Cerebellar cortex (tissue), 1 donor: ENCODE data around the gene CNGA4.
"Not testable (repeated sequence)": the region's sequence is repeated elsewhere in the genome, so short reads cannot be mapped to it uniquely, and the experiment has no call there.

Source experiments
- DNase-seq: peaks from one replicate; pipeline ENCODE4 v3.0.0-alpha.2; 2015; ENCODE audit warnings: low spot score

CNGA4 gene

DNA sequence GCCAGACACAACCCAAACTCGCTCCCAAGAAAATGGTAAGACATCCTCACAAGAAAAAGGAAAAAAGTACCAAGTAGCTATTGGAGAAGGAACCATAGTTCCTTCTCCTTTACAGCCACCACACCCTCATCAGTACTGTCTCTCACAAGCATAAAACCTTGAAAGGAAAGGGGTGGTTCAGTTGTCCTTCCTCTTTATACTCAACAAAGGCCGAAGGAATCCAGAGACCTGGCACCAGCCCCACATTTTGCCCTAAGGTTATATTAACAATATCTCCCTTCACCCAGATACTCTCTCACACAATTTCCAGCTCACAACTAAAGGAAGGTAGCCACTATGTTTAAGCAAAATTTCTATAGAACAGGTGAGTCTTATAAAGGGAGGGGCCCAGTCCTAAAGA lies 13.0 kb upstream of the CNGA4 start:
- no peak for DNase-seq

- no peak for DNase-seq
Measured at GRCh38 chr11:6228520-6228919, 10.4 kb upstream of the CNGA4 start.

GRCh38 chr11:6229911-6230310 lies 9.0 kb upstream of the CNGA4 start:
- DNase-seq = no peak

GRCh38 chr11:6232899-6233298 lies 6.0 kb upstream of the CNGA4 start:
- DNase-seq = peak; percentile 6

DNA sequence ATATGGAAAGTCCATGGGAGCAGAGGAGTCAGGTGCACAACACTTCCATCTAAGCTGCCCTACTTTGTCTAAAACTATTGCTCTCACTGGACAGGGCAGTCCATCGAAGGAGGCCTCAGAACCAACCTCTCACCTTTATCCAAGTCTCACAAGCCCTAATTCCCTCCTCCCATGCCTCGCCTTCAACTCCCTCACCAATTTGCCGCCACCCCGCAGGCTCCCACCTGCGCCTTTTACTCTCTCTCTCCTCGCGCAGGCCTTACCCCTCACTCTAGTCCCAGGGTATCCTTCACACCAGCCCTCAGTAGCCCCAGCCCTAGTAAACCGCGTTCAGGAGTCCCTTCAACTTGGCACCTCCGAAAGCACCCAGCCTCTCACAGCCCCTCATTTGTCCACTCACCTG lies 4.9 kb upstream of the CNGA4 start:
- no peak for DNase-seq

GRCh38 chr11:6234387-6235107 lies 4.3 kb upstream of the CNGA4 start, which contains the start of gene FHIP1B:
FHIP1B (minus strand) TSS chr11:6234636; CDS start chr11:6224516, 10,120 bp downstream.
- DNase-seq = peak; percentile 100

- DNase-seq = no peak
Measured at GRCh38 chr11:6237266-6237665, 1.6 kb upstream of the CNGA4 start.

GRCh38 chr11:6237761-6238302 lies 1.1 kb upstream of the CNGA4 start:
- DNase-seq = no peak

- DNase-seq = no peak
Measured at GRCh38 chr11:6240139-6240538, 1.2 kb downstream of the CNGA4 start.

DNA sequence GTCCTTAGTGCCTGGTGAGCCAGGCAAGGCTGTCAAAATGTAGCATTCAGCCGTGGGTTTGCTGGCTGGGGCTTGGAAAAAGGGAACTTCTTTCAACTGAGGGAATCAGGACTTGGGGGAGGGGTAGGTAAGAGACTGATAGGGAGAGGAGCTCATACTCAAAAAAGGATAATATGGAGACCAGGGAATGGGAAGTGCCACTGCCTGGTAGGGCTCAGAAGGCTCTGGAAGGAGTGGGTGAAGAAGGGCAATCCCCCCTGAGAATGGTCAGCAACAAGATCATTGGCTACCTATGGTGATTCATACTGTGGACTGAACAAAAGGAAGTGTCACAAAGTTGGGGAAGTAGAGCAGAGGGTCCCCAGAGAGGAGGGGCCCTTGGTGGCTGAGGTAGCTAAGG lies 1.9 kb downstream of the CNGA4 start:
- DNase-seq = no peak

- DNase-seq = no peak
Measured at GRCh38 chr11:6241316-6241715, 2.4 kb downstream of the CNGA4 start.

DNA sequence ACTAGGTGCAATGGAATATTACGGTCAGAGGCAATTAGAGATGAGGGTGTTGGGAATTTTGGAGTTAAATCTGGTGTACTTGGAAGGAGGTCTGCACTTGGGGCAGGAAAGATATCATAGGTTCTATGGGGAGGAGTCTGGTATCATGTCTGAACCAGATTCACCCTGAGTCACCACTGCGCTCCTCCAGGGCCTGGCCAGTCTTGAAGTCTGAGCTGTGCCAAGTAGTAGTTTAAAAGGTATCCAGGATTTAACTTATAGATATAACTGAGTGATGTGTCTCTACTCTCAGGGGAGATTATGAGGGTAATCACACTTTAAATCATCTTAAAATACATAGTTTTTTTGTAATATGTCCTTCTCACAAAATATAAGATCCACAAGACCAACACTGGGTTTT lies 6.6 kb downstream of the CNGA4 start:
- no peak for DNase-seq

GRCh38 chr11:6248248-6248647 lies 9.4 kb downstream of the CNGA4 start:
- no peak for DNase-seq

GRCh38 chr11:6248897-6249296 lies 10.0 kb downstream of the CNGA4 start:
- DNase-seq = not testable (repeated sequence)

- no peak for DNase-seq
Measured at GRCh38 chr11:6249770-6250555, 11.1 kb downstream of the CNGA4 start.

DNA sequence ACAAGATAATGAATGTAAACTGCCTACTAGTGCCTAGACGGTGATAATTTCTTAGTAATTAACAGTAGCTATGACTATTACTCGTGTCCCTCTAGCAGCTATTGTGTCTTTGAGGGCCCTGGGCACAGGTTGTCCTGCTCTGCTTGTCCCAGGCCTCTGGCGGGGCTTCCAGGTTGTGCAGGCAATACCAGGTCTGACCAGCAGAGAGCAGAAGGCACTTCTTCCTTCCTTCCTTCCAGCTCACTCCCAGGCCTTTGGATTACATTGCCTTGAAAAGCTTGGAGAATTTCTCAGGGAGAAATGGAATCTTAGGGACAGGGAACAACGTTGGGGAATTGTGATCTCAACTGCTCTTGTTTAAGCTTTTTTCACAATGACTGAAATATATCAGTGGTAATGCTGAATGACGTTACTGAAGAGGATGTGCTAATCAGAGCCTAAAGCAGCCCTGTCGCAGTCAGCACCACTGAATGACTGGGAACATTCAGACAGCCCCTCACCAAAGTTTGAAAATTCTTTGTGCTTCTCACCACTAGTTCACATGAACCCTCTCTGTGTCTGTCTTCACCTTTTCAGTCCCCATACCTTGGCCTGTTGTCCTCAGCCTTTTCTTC lies 12.3 kb downstream of the CNGA4 start:
- DNase-seq = peak; percentile 90

- peak; percentile 58 for DNase-seq
Measured at GRCh38 chr11:6251990-6252473, 13.1 kb downstream of the CNGA4 start.

GRCh38 chr11:6253197-6253596 lies 14.3 kb downstream of the CNGA4 start:
- DNase-seq = no peak

DNA sequence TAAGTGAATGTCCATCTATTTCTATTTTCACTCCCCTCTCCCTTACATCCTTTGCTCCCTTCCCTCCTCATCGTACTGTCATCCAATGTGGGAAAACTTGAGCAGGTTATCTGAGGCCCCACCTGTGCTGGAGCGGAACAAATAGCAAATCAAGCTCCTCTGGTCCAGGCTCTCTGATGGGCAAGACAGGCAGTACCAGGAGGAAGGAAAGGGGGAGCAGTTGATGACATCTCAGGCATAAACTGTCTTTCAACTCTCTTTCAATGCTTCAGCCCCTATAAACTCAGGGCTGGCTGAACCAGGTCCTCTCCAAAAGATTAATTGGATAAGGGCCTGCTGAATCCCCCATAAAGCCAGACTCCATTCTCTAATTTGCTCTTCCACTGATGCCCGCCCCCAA lies 19.3 kb downstream of the CNGA4 start:
- DNase-seq = peak; percentile 55

GRCh38 chr11:6258571-6259081 lies 19.7 kb downstream of the CNGA4 start:
- peak; percentile 52 for DNase-seq

DNA sequence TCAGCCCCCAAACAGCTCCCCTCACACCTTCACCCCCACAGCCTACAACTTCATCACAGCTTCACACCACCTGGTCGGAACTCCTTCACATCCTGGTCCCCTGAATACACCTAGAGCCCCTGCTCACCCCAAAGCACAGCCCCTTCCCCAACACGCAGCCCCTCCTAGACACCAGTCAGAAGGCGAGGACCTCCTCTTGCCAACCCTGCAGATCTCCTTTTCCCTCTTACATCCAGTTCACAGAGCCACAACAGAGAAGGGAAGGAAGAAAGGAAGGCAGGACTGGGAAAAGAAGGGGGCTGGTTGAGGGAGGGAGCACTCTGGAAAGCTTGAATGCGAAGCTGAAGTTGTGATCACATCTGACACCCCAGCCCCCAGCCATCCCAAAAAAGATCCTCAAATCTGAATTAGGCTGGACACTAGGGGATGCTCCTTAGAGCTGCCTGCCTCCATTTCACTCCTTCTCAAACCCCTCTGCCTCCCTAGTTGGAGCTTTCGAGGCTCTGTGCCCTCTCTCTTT lies 21.4 kb downstream of the CNGA4 start:
- peak; percentile 56 for DNase-seq

GRCh38 chr11:6263662-6264061 lies 24.8 kb downstream of the CNGA4 start:
- DNase-seq = no peak
